HG03571 (cell line): ENCODE results near the gene AKT3.
"Not testable (repeated sequence)": the region's sequence is repeated elsewhere in the genome, so short reads cannot be mapped to it uniquely, and the experiment has no call there.

ENCODE experiments used
- ATAC-seq: cut with Tn5 transposase; IDR thresholded peaks from one replicate; pipeline ENCODE4 v1.9.1; 2021; ENCODE audit not compliant: unreplicated experiment

AKT3 gene

DNA sequence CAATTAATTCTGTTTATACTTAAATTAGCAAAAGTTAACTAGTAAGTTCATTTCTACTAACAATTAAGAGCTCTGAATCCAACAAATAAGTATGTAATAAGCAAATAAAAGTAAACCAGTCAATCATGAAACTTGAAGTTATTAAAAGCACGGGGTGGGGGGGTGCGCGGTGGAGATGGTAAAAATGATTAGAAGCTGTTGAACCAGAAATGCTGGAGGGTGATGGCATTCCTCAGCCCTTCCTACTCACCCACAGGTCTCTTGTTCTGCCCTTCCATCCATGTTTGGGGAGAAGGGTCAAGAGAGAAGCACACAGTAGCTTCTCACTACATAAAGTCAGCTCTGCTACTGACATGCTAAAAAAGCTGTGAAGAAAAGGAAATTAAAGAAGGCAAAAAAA is 63.5 kb downstream of the AKT3 start:
- no peak for ATAC-seq

DNA sequence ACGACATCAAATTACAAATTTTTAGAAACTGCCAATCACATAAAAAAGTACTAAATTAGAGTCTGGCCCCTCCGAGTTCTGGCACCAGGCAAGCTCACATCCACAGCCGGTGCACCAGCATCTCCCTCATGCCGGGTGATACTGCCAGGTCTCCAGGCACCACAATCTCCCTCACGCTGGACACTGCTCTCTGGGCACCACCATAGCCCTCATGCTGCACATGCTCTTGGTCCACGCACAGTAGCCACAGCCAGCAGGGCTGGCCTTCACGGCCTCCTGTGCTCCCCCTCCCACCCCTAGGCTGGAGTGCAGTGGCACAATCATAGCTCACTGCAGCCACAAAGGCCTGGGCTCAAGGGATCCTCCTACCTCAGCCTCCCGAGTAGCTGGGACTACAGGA is 65.5 kb downstream of the AKT3 start:
- ATAC-seq, result no peak

DNA sequence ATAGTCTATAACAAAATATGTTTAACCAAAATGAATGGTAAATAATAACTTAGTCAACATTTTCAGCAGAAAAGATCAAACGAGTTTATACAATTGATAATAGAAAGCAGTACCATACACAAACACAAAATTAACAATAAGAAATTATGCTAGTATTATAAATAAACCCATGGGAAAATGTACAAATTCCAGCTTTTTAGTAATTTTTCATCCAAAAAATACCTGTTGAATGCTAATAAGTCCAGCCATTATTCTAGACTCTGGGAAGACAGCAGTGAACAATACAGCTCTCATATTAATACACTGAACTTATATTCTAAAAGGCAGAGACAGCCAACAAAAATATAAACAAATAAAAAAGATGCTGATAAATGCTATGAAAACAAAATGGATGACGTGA is 66.3 kb downstream of the AKT3 start:
- no peak for ATAC-seq

DNA sequence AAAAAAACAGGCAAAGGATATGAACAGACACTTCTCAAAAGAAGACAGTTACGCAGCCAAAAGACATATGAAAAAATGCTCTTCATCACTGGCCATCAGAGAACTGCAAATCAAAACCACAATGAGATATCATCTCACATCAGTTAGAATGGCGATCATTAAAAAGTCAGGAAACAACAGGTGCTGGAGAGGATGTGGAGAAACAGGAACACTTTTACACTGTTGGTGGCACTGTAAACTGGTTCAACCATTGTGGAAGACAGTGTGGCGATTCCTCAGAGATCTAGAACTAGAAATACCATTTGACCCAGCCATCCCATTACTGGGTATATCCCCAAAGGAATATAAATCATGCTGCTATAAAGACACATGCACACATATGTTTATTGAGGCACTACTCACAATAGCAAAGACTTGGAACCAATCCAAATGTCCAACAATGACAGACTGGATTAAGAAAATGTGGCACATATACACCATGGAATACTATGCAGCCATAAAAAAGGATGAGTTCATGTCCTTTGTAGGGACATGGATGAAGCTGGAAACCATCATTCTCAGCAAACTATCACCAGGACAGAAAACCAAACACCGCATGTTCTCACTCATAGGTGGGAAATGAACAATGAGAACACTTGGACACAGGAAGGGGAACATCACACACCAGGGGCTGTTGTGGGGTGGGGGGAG is 77.5 kb downstream of the AKT3 start:
- not testable (repeated sequence) for ATAC-seq

DNA sequence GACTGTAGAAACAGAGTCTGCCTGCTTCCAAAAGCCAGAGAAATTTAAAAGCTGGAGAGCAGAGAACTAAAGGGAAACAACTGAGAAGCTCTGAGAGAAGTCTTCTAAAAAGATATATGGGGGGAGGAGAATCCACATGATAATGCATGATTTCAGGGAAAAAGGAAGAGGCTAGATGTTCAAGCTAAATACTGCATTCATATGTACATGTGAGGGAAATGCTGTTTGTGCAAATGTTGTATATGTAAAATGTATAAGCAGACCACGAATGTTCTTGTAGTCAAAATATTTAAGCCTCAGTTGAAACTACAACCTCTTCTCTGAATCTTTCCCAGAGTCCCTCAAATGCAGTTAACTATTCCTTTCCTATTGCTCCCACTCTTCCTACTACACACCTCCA is 79.2 kb downstream of the AKT3 start:
- ATAC-seq, result no peak

DNA sequence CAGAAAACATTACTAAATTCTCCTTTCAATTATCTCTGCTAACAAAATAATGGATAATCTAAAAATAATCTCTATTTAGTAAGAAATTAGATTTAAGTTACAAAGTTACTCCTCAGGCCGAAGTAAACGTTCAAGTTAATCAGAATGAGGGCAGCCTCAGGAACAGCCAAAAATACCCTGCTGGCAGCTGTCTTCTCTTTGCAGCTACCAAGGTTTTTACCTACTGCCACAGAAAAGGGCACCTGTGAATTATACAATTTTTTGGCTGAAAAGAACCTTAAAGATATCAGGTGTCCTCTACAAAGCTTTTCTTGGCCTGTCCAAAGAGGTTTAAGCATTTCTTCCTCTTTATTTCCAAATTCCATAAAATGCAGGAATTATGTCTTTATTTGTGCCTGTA is 84.4 kb downstream of the AKT3 start:
- no peak for ATAC-seq

DNA sequence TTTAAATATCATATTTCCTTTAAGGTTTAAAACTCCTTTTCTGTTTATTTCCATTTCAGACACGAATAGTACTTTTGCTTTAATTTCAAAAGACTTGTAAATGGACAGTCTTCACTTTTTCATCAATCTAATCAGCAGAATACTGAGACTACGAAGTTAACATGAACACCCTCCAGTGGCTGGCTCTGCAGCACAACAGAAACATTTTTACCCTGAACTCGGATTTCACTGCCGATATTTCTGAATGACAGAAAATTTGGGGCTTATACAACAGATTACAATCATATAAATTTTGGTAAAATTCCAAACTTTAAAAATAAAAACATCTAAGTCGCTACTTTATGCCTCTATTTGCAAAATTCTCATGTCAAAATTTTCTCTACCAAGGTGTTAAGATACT is 86.2 kb downstream of the AKT3 start:
- ATAC-seq, result no peak

DNA sequence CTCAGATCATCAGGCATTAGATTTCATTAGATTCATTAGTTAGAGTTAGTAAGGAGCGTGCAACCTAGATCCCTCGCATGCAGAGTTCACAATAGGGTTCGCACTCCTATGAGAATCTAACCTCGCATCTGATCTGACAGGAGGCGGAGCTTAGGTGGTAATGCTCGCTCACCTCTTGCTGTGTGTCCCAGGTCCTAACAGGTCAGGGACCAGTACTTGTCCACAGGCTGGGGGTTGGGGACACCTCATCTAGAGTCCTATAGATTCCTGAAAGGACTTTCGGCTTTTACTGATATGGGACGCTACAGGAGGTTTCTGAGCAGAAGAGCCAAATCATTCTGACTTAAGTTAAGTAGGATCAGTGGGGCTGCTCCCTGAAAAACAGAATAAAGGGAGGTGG is 91.4 kb downstream of the AKT3 start:
- no peak for ATAC-seq

DNA sequence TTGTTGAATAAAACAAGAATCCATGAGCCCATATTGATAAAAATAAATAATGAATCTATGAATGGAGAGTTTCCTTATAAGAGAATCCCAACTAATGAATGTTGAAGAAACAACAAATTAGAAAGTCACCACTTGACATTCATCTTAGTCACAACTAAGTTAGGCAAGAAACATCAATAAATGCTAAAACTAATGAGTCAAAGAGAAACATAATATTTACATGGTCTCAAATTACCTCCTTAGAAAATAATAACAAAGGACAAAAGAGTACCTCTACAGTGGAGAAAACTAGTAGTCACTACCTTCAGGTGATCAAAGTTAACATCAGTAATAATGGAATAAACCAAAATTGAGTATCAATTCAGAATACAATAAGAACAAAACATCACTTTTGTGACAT is 93.5 kb downstream of the AKT3 start:
- ATAC-seq, result no peak

DNA sequence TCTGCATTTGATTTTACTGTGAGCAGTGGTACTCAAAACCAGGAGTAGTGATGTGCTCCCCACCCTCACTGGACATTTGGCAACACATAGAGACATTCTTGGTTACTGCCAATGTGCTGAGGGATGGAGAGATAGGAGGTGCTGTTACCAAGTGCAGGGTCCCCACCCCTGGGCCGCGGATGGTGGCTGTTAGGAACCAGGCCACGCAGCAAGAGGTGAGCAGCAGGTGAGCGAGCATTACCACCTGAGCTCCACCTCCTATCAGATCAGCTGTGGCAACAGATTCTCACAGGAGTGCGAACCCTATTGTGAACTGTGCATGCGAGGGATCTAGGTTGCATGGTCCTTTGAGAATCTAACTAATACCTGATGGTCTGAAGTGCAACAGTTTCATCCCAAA is 95.7 kb downstream of the AKT3 start:
- no peak for ATAC-seq

DNA sequence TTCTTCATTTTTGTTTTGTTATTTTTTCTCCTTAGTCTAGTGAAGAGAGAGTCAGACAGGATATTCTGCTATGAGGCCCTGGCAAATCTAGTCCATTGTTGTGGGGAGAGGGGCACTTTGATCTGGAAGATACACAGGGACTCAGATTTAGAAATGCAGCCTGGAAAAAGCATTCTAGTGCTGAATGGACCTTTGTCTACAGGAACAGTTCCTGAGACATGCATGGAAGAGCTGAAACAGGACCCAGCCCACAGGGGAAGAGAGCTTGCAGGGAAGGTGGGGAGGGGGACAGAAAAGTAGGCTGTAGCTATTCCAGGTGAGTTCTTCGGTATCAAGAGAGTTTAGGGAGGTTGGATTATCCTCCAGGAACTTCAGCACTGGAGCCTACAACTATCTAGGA is 98.5 kb downstream of the AKT3 start:
- ATAC-seq, result no peak

DNA sequence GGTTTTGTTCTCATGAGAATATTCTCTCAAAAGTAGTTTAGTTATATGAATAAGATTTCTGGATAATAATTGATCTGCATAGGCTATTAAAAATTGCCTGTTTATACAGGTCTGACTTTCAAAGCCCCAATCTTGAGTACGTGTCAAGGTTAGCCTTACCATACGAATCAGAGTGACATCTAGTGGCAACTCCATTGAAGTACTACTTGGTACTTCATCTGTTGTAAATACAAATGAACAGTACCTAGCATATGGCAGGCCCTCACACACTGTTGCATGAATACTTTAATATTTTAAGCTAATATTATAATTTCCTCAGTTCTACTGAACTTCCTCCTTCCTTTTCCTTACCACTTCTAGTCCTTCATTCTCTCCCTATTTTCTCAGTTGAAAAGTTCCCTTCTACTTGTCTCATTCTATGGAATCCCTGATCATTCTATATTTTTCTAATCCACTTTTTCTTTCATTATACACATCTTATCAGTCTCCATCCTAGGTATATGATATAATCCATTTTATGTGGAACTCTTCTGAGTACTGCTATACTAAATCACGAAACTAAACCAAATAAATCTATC is 101.2 kb downstream of the AKT3 start:
- ATAC-seq, result peak; percentile 86

DNA sequence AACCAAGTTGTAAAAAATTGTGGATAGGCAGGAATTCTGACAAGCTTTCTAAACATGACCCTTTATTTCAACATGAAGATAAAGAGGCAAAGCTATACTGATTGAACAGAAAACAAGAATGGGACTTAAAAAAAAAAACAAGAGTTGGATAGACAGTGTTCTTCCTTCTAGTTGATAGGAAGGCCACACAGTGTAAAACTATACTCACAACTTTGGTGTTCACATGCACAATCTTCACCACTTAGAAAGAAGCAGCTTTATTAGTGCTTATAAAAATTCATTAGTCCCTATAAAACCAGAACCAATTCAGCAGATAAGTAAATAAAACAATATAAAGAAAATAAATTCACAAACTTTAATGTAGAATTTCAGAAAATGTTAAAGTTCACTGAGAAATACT is 101.8 kb downstream of the AKT3 start:
- no peak for ATAC-seq

DNA sequence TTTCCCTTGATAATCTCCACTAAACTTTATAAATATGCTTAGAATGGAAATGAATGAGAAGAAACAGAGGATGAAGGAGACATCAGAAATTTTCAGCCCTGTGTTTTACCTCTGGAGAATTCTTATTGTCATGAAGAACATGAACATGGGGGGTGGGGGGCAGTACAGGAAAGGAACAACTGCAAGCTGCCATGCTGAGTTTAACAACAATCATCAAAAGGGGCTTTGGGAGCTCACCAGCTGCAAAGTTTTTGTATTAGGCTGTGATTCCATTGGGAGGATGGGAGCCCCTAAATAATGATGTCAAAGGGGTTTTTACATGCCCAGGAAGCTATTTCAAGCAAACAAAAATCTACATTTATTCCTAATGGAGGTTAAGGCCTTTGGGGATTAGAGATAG is 103.3 kb downstream of the AKT3 start:
- ATAC-seq, result no peak

DNA sequence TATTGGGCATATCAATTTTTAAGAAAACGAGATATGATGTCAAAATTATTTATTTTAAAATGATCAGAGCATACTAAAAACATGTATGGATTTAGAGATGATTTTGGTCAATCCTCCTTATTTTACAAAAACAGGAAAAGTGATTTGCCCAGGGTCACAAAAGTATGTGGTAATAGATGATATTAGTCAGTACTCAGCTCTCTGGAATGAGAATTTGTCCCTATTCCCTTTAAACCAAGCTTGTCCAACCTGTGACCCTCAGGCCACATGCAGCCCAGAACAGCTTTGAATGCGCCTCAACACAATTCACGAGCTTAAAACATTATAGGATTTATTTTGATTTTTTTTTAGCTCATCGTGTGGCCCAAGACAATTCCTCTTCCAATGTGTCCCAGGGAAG is 104.7 kb downstream of the AKT3 start:
- ATAC-seq, result no peak

DNA sequence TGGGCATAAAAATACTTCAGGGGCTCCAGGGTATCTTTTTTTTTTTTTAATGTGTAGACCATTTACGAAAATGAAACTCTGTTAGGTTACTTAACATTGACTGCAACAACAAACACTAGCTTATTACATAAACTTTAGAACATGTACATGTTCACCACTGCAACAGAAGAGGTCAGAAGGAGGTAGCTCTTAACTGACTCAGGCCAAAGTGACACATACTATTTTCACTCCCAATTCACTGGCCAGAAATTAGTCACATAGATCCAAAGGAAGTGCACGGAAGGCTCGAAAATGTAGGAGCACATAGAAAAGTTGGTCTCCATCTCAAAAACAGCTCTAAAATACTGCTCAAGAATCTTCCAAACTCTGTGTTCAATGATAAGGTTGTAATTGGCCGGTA is 107.2 kb downstream of the AKT3 start:
- no peak for ATAC-seq

DNA sequence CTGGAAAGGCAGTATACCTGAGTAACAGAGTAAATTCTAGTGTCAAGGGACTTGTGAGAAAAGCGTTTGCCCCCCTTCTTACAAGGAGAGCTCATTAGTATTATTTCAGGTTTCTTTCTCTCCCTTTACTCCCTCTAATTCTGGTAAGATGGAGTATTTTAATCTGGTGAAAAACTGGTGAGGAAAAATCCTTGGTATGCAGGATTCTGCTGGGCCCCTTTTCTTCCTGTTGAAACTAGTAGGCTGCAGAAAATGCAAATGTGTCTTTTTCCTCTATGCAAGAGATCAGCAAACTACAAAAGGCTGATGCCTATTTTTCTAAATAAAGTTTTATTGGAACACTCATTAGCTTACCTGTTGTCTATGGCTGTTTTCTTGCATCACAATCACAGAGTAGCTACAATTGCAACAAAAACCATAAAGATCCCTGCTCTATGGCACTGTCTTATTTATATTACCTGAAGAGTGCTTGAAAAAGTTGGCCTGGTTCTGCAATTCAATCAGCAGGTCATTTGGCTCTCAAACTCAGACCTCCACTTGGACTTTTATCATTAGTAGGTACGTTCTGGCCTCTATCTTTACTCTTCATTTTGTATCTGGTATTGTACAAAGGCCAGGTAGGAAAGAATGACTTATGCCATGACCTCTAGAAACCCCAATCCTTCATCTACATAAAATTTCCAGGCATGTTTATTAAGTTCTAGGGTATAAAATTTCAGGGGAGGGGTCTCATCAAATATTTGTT is 109.6 kb downstream of the AKT3 start:
- no peak for ATAC-seq

DNA sequence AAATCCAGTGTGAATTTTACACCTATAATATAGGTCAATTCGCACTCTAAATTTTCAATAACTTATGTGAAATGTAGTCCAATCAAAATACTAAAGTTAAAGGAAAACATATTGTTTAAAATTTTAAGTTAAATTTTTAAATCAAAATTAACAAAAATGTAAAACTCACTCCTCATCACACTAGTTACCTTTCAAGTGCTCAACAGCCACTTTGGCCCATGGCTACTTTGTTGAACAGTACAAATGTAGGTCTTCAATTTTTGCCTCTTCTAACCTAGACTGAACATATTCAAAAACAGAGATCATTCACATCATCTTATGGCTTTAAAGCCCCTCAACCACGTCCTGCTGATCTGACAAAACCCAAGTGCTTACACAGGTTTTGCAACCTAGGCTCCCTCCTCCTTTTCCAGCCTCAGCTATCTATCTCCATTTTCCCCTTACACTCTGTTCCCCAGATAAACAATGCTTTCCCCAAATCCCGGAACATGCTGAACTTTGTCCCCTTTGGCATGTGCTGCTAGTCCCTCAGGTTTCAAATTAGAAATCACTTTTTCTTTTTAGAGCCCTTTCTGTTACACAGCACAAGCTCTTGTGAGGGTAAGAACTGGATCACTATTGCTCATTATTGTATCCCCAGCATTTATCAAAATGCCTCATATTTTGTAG is 110.6 kb downstream of the AKT3 start:
- ATAC-seq, result no peak

DNA sequence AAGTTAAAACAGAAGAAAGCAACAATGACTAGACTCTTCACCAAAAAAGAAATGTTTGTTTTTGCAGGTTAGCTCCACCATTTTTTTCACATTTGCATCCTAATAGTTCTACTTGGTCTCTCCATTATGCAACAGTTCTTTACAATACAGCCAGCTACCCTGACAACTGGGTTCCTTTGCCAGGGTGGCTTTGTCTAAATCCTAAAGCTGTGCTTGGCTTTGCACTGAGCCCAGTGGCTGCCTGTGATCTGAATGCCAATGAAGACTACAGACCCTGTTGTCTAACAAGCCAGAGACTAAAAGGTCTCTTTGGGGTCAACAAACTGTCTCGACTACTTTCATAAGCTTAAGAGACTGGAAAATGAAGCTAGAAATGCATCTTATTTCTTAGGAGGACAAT is 112.0 kb downstream of the AKT3 start:
- no peak for ATAC-seq

DNA sequence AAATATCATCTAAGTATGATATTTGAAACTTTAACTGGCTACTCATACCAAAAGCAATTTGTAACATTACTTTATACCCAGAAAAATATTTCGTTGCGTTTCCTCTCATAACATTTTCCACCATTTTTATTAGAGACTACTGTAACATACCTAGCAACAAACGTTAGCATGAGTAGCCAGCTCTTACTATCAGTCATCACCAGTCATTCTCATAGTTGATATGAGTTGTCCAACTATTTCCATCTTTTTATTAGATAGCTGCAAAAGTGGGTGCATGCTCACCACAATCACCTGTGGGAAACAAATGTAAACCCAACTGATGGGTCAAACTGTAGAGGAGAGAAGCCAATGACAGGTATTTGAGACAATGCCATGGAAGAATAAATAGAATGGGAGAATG is 114.6 kb downstream of the AKT3 start:
- ATAC-seq, result no peak

DNA sequence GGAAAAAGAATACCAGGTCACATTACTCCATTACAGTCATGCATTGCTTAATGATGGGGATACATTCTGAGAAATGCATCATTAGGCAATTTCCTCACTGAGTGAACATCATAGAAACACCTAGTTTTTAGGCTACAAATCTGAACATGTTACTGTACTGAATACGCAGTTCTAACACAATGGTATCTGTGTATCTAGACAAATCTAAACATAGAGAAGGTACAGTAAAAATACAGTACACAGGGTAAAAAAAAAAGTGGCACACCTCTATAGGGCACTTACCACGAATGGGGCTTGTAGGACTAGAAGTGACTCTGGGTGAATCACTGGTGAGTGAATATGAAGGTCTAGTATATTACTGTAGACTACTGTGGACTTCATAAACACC is 115.7 kb downstream of the AKT3 start:
- ATAC-seq, result no peak

DNA sequence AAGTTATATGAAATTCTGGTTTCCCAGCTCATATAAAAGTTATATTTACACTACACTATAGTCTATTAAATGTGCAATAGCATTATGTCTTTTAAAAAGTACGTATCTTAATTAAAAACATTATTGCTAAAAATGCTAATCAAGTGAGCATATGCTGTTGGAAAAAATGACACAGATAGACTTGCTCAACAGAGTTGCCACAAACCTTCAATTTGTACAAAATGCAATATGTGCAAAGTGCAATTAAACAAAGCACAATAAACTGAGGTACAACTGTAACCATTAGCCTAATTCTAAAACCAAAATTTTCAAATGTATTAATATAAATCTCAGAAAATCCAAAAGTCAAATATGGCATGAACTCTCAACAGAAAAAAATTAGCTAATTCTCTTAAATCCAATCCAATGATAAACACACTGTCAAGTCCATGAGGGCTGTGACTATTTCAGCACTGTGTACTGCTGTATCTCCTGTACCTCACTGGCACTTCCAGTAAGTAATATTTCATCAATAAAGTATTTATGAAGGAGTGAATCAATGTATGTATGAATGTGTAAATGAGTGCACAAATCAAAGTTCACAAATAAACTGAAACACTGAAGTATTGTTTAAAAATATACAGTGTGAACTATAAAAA is 116.3 kb downstream of the AKT3 start:
- no peak for ATAC-seq
